SK-N-SH (cell line): ENCODE results near the gene PTPRN. TPM values are rescaled to one million over a fixed set of nuclear protein-coding genes. Genes with fewer than 3 reads are reported as not detected.

Experiments
- CTCF ChIA-PET: fragments of 300-600, 350-600 bp; formaldehyde crosslinking; extraction: SDS; loops from one replicate; lab custom pipeline; 2021; lab: Yijun Ruan, JAX
- POLR2A ChIA-PET: fragments of 350-600 bp; sonication (Branson Sonifier 250); formaldehyde crosslinking; extraction: SDS; loops from one replicate; lab custom pipeline; 2020; ENCODE audit warnings: antibody characterized with exemption, inconsistent platforms; lab: Yijun Ruan, JAX
- DNase-seq: peaks from one replicate; pipeline ENCODE4 v3.0.0; 2012
- H2AFZ ChIP-seq: fragments of 200-600 bp; sonication (generic); 2 replicates; pipeline ENCODE4 v1.8.1; 2016; ENCODE audit warnings: antibody characterized with exemption, mild to moderate bottlenecking, low read depth
- H3F3A ChIP-seq: fragments of 200-600 bp; sonication (generic); replicated peaks from 2 replicates; pipeline ENCODE3; 2016; ENCODE audit warnings: antibody characterized with exemption, mild to moderate bottlenecking; ENCODE audit not compliant: insufficient read depth
- H3K27ac ChIP-seq, 2 experiments: fragments of 200-500 bp in 1 of 2; fragments of 200-600 bp in 1 of 2; sonication (Bioruptor generic) in 1 of 2; sonication (generic), shearing (Covaris generic) in 1 of 2; 2 replicates each; pipeline versions ENCODE4 v1.5.1 to v1.6.1; 2014 to 2016; ENCODE audit warnings: low read depth in 2 of 2, inconsistent platforms in 1 of 2, low read length in 1 of 2, mild to moderate bottlenecking in 1 of 2, mixed read lengths in 1 of 2
- H3K27me3 ChIP-seq: fragments of 200-600 bp; sonication (generic), shearing (Covaris generic); 2 replicates; pipeline ENCODE4 v1.6.1; 2016; ENCODE audit warnings: mixed run types; ENCODE audit not compliant: insufficient read depth
- H3K36me3 ChIP-seq, 2 experiments: fragments of 200-500 bp in 1 of 2; fragments of 200-600 bp in 1 of 2; sonication (Bioruptor generic) in 1 of 2; sonication (generic) in 1 of 2; replicated peaks in 1 of 2; 2 replicates each; pipeline versions ENCODE3 to v1.5.1; 2014 to 2016; ENCODE audit warnings: low read length in 1 of 2, mild to moderate bottlenecking in 1 of 2; ENCODE audit not compliant: insufficient read depth in 2 of 2, control insufficient read depth in 1 of 2
- H3K4me1 ChIP-seq, 2 experiments: fragments of 200-500 bp in 1 of 2; fragments of 200-600 bp in 1 of 2; sonication (Bioruptor generic) in 1 of 2; sonication (generic), shearing (Covaris generic) in 1 of 2; 2 replicates each; pipeline versions ENCODE4 v1.5.1 to v1.6.1; 2014 to 2016; ENCODE audit warnings: low read depth in 1 of 2, low read length in 1 of 2, mixed run types in 1 of 2; ENCODE audit not compliant: insufficient read depth in 2 of 2, control insufficient read depth in 1 of 2
- H3K4me2 ChIP-seq: fragments of 200-600 bp; sonication (generic), shearing (Covaris generic); 2 replicates; pipeline ENCODE4 v1.6.1; 2017; ENCODE audit warnings: mixed run types
- H3K4me3 ChIP-seq, 2 experiments: fragments of 200-500 bp in 1 of 2; fragments of 200-600 bp in 1 of 2; sonication (Bioruptor generic) in 1 of 2; sonication (generic), shearing (Covaris generic) in 1 of 2; 2 replicates each; pipeline versions ENCODE4 v1.5.1 to v1.8.1; 2014 to 2016; ENCODE audit warnings: low read depth in 2 of 2, inconsistent platforms in 1 of 2, low read length in 1 of 2, mild to moderate bottlenecking in 1 of 2, mixed read lengths in 1 of 2, moderate library complexity in 1 of 2
- H3K79me2 ChIP-seq: fragments of 200-600 bp; sonication (generic); 2 replicates; pipeline ENCODE4 v1.8.1; 2017; ENCODE audit warnings: mild to moderate bottlenecking; ENCODE audit not compliant: insufficient read depth
- H3K9ac ChIP-seq: fragments of 200-600 bp; sonication (generic); 2 replicates; pipeline ENCODE4 v1.6.1; 2017; ENCODE audit warnings: mixed run types
- H3K9me2 ChIP-seq: fragments of 200-600 bp; sonication (generic); 2 replicates; pipeline ENCODE4 v1.6.1; 2017; ENCODE audit warnings: mixed run types
- H3K9me3 ChIP-seq: fragments of 200-600 bp; sonication (generic); 2 replicates; pipeline ENCODE4 v1.6.1; 2017; ENCODE audit warnings: mixed run types, mild to moderate bottlenecking, moderate library complexity
- H4K20me1 ChIP-seq: fragments of 200-600 bp; sonication (generic); 2 replicates; pipeline ENCODE4 v1.6.1; 2017; ENCODE audit warnings: mild to moderate bottlenecking, mixed run types; ENCODE audit not compliant: insufficient read depth
- CHD2 ChIP-seq: fragments of 150-350 bp; IDR thresholded peaks from 2 replicates; pipeline ENCODE4 v1.6.1; 2018; ENCODE audit warnings: low read length; ENCODE audit not compliant: partially characterized antibody
- CTCF ChIP-seq: fragments of 200-600 bp; sonication (generic); IDR thresholded peaks from 2 replicates; pipeline ENCODE4 v1.6.1; 2017; ENCODE audit warnings: antibody characterized with exemption, mild to moderate bottlenecking, moderate library complexity
- FOXJ3 ChIP-seq: sonication (generic); formaldehyde crosslinking; IDR thresholded peaks from 2 replicates; pipeline ENCODE4 v1.5.1; 2020; ENCODE audit warnings: mild to moderate bottlenecking, missing genetic modification reagents
- GABPA ChIP-seq: IDR thresholded peaks from 2 replicates; pipeline ENCODE4 v1.4.0; 2012; ENCODE audit warnings: low read depth, mild to moderate bottlenecking
- GATA2 ChIP-seq: sonication (generic); formaldehyde crosslinking; IDR thresholded peaks from 2 replicates; pipeline ENCODE4 v1.5.0; 2020; ENCODE audit warnings: mild to moderate bottlenecking, missing genetic modification reagents
- IRF3 ChIP-seq: fragments of 150-350 bp; IDR thresholded peaks from 2 replicates; pipeline ENCODE4 v1.6.1; 2016; ENCODE audit warnings: mild to moderate bottlenecking, low read depth, low read length
- NRF1 ChIP-seq: IDR thresholded peaks from 2 replicates; pipeline ENCODE4 v1.6.1; 2012; ENCODE audit warnings: low read depth, mild to moderate bottlenecking, low read length
- TAF1 ChIP-seq: IDR thresholded peaks from 2 replicates; pipeline ENCODE4 v1.6.1; 2012; ENCODE audit warnings: low read depth, mild to moderate bottlenecking, low read length, moderate library complexity, borderline replicate concordance
- TCF12 ChIP-seq: IDR thresholded peaks from 2 replicates; pipeline ENCODE4 v1.4.0; 2012
- TEAD4 ChIP-seq: IDR thresholded peaks from 2 replicates; pipeline ENCODE4 v1.4.0; 2012; ENCODE audit warnings: mild to moderate bottlenecking, borderline replicate concordance; ENCODE audit not compliant: insufficient read depth
- USF2 ChIP-seq: fragments of 150-350 bp; IDR thresholded peaks from 2 replicates; pipeline ENCODE4 v1.6.1; 2017; ENCODE audit warnings: antibody characterized with exemption, low read length, low read depth, borderline replicate concordance
- YY1 ChIP-seq: IDR thresholded peaks from 2 replicates; pipeline ENCODE4 v1.4.0; 2012; ENCODE audit warnings: low read depth, mild to moderate bottlenecking
- WGBS: methylation state at CpG from one replicate; pipeline ENCODE4 v1.1.6; 2017; ENCODE audit warnings: low lambda C conversion rate; 5-methylcytosine and 5-hydroxymethylcytosine counted together
- polyA plus RNA-seq, 3 experiments: library from polyadenylated mRNA; depleted of rRNA; stranded (reverse); fragments of >200 nt; gene quantifications; 2 replicates each; pipeline ENCODE4 v1.2.3, GENCODE V29; 2012
- TF ChIP-seq, protein P1 (sequence below): IDR thresholded peaks from 2 replicates; pipeline ENCODE4; 2012

The PTPRN gene
- polyA plus RNA-seq, 1 of the 3 experiments (the other 2 are of a cell fraction) = 9.5 TPM

GRCh38 chr2:219297766-219298456 is 11.3 kb downstream of the PTPRN start (continued):
- no peak for TF ChIP-seq GABPA

DNA sequence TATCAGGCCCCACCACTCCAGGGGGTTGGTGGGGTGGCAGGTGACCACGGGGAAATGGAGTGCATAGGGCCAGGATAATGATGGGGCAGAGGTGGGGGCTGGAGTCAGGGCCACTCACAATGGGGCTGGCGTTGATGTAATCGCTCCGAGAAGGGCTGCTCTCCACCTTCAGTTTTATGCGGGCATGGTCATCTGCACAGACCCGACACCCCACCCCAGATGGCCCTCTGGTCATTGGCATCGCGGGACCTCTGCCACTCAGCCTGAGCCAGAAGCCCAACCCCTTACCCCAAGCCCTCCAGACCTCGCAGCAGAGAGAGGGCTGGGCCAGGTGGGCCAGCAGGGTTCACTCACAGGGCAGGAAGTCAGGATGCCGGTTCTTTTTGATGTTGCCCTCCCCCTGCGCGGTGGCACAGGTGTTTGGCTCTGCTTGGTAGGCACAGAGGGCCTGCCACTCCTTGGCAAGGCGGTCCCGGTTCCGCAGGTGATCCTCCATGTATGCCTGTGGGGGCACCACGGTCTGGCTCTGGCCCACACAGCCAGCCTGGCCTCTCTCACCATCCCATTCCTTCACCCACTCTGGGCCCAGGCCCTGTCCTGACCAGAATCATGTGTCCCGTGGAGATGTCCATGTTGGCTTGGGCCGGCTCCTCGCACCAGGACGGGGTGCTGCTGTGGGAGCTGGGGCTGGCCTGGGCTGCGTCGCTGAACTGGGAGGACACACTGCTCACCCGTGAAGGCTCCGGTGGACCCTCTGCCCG is 12.4 kb downstream of the PTPRN start:
- H3K4me2 ChIP-seq = no peak overlapping the region
- H3K27ac ChIP-seq = no peak overlapping the region
- H3K36me3 ChIP-seq = no peaks in the 10 kb centered on the region
- H3K79me2 ChIP-seq = no peaks in the 10 kb centered on the region
- no peak overlapping the region for H3K9ac ChIP-seq
- no peak overlapping the region for H3K4me3 ChIP-seq
- no peaks in the 10 kb centered on the region for H3F3A ChIP-seq
- no peak for DNase-seq
- ChIA-PET CTCF (interaction anchor here (0.9 to 9.0 kb wide), 10 partner anchors 12 to 140 kb away, joined by 3 to 312 read pairs (median 16); partner anchors contain the start of genes ANKZF1, ATG9A, CNPPD1 and DNAJB2), POLR2A (no interaction called here)
- TF ChIP-seq TEAD4 (no peak), CTCF (no peak), IRF3 (no peak), NRF1 (no peak), YY1 (no peak), GATA2 (CRISPR knock-in tag) (no peak), TAF1 (no peak), FOXJ3 (CRISPR knock-in tag) (no peak), TCF12 (no peak)
- H4K20me1 ChIP-seq = no peaks in the 10 kb centered on the region
- peaks cover 0 to 7% of the 10 kb centered on the region in 2 experiments; a peak in 1 of 4 replicates for H3K4me1 ChIP-seq
- no peak overlapping the region for H2AFZ ChIP-seq
- no peaks in the 10 kb centered on the region for H3K27me3 ChIP-seq
- WGBS = 82% methylated on average over 11 of the region's 25 CpGs
- H3K9me2 ChIP-seq = no peaks in the 10 kb centered on the region
- H3K9me3 ChIP-seq = no peaks in the 10 kb centered on the region

GRCh38 chr2:219296142-219296541 is 13.1 kb downstream of the PTPRN start:
- POLR2A ChIA-PET = interaction anchor here (1.4 to 1.7 kb wide), 2 partner anchors 13 to 77 kb away, joined by 4 to 7 read pairs; partner anchors contain the start of gene ABCB6
- Histone ChIP-seq H3K36me3 (no peaks in the 10 kb centered on the region), H4K20me1 (no peaks in the 10 kb centered on the region), H3K79me2 (no peaks in the 10 kb centered on the region), H3K9me3 (no peaks in the 10 kb centered on the region), H2AFZ (no peak overlapping the region), H3K4me3 (no peak overlapping the region), H3K27me3 (no peaks in the 10 kb centered on the region), H3F3A (no peaks in the 10 kb centered on the region), H3K4me1 (peaks cover 0 to 7% of the 10 kb centered on the region in 2 experiments; a peak in 1 of 4 replicates), H3K9ac (no peak overlapping the region), H3K4me2 (no peak overlapping the region), H3K27ac (no peak overlapping the region), H3K9me2 (no peaks in the 10 kb centered on the region)
- no peak for DNase-seq
- TF ChIP-seq, protein P1, sequence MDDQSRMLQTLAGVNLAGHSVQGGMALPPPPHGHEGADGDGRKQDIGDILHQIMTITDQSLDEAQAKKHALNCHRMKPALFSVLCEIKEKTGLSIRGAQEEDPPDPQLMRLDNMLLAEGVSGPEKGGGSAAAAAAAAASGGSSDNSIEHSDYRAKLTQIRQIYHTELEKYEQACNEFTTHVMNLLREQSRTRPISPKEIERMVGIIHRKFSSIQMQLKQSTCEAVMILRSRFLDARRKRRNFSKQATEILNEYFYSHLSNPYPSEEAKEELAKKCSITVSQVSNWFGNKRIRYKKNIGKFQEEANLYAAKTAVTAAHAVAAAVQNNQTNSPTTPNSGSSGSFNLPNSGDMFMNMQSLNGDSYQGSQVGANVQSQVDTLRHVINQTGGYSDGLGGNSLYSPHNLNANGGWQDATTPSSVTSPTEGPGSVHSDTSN = no peak
- no peak for TF ChIP-seq NRF1
- TF ChIP-seq TCF12 = no peak
- TF ChIP-seq CHD2 = no peak
- TF ChIP-seq USF2 = no peak
- CTCF ChIA-PET = interaction anchor here (1.6 to 9.0 kb wide), 15 partner anchors 13 to 267 kb away, joined by 5 to 312 read pairs (median 23); partner anchors contain the start of genes ANKZF1, ATG9A, CNPPD1 and DNAJB2
- WGBS = 88% methylated on average over 14 of the region's 14 CpGs
